RCC 7860 (cell line): ENCODE measurements around the gene PPP1R13B.
"Not testable (repeated sequence)": the region's sequence is repeated elsewhere in the genome, so short reads cannot be mapped to it uniquely, and the experiment has no call there.

ENCODE experiments used
- DNase-seq: peaks from one replicate; pipeline ENCODE4 v3.0.0-alpha.2; 2015; ENCODE audit warnings: low spot score
- FAIRE-seq: peaks from 2 replicates; lab custom pipeline; 2012; peaks lifted over from hg19 to GRCh38; lab: Jason Lieb, UNC

The PPP1R13B gene

DNA sequence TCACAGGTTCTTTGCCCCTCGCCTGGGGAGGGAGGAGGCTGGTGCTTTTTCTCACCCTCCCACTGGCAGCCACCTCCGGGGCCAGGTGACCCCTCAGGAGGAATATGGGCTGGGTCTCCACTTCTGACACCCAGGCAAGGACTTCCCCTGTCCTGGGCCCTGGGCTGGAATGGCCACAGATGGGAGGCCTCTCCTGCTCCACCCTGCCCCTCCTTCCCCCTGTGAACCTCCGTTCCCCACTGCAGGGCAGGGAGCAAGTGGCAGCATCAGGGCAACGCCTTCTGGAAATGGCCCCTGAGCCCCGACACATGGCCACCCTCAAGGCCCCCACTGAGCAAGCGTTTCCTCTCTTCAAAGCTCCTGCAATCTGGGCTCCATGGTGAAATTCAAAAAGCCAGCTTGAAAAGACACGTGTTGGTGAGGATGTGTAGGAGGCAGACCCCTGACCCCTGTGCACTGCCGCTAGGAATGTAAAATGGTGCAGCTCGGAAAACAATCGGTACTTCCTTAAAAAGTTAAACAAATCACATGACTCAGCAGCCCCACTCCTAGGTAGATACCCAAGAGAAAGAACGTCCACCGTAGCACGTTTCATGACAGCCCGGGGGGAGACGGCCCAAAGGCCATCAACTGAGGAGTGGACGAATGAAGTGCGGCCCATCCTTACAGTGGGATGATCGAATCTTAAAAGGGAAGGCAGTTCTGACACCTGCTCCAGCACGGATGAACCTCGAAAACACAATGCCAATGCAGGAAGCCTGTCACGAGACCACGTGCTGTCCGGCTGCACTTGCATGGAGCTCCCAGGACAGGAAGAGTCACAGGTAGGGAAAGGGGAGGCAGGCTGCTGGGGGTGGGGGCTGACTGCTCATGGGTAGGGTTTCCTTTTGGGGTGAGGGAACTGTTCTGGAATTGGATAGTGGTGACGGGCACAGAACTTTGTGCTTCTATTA is 143.7 kb downstream of the PPP1R13B start:
- no peak for DNase-seq
- FAIRE-seq, result no peak

DNA sequence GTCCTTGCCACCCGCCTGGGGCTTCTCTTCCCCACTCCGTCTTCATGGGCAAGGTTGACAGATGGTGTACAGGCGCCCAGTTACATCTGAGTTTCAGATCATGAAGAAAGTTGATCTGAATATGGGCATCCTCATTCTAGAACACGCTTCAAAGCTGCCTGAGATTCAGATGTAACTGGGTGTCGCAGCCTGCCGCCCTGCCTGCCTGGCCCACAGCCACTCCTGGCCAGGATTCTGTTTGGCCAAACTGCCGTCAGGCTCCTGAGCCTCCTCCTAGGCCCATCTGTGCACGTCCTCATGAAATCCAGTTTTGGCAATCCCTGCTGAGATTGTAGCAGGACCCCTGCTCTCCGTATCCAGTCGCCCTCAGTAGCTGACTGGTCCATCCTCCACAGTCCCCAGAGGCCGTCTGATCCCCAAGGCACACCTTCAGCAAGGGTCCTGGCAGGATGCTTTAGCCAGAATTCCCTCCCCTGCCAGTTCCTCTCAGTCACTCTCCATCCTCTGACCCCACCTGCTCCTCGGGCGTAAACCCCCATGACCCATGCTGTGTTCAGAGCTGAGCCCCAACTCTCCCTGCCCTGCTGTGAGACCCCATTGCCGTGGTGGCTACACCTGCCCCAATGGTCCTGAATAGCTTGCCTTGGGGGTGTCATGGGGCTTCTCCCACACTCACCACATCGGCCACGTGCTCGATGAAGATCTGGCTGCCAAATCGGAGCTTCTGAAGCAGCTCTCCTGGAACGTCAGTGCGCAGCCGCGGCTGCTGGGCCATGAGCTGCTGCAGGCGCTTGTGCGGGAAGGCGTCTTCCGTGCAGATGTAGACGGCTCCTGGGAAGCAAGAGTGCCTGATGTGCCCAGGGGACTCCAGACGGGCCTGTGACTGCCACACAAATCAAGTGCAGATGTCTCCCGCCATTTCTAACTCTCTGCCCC is 144.6 kb downstream of the PPP1R13B start:
- no peak for FAIRE-seq
- no peak for DNase-seq

DNA sequence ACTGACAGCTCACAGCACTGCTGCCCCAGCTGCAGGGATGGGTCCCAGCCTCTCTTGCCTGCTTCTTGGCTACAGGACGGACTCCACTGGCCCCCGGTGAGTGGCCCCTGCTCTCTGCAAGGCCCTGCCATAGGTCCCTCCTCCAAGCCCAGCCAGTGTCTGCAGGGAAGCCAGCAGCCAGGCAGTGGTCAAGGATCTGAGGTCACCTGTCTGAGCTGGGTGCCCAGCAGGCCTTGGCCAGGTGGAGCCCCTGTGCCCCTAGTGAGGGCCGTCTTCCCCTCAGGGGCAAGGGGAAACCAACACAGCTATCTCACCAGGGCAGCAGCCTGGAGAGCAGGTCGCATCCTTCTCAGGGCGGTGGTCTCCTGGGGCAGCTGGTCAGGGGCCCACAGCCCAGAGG is 145.3 kb downstream of the PPP1R13B start:
- FAIRE-seq, result no peak

DNA sequence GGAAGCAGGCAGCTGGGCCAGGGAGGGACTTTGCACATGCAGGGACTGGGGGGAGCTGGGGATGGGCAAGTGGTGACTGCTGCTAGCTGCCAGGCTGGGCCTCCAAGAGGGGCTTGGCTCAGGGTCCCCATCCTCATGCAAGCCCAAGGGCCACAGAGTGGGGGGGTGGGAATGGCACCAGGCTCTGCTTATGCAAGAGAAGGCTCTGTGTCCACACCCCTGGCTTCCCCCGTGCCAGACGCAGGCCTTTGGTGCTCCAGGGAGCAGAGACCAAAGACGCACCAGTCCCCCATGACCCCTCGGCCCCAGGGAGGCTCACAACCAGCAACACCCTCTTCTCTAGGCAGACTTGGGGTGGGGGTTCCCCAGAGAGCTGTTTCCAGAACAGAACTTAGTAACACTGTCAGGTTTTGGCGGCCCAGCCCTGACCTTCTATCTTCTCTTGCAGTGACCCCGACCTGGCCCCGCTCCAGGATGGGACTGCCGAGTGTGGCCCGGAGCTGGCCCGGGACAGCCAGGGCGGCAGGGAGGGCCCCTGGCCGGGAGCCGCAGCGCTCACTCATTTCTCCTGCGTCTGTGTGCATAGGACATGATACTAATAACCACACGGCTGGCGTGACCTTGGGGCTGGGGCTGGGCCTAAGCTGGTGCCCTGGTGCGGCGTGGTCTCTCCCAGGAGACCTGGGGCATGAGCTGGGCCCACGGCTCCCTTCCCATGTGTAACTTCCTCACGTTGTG is 146.5 kb downstream of the PPP1R13B start:
- DNase-seq (no peak), FAIRE-seq (no peak)

More for the DNA sequence above, 145.3 kb downstream of the PPP1R13B start:
- DNase-seq, result no peak

DNA sequence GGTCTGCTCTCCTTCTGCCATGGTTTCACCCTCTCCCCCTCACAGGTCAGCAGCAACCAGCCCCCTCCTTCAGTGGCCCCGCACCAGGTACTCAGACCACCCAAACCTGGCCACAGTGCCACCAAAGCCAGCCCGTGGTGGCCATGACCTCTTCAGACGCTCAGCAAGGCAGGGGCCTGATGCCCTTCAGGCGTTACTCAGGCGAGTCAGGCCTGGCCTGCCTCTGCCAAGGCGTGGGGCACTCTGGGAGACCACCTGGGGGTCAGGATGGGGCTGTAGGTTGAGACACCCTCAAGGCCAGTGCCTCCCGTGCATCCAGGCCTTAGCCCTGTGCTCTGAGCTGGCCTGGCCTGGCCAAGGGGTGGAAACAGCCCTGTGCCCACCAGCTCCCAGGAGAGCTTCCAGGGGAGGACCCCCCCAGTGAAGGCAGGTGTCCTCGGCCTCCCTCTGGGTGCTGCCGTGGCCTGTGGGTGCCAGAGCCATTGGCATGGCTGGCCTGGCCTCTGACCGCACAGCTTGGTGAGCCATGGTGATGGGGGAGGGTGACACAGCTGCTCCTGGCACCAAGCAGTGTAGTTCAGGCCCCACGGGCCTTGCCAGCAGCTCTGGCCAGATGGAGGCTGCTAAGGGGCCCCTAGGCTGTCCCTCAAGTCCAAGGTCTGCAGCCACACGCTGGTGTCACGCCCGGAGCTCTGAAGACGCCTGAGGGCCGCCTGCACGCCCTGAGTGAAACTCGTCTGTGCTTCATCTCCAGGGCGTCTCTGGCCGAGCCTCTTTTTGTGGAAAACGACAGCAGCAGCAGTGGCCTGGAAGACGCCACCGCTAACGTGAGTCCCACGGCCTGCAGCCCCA is 147.2 kb downstream of the PPP1R13B start:
- DNase-seq (no peak), FAIRE-seq (no peak)

DNA sequence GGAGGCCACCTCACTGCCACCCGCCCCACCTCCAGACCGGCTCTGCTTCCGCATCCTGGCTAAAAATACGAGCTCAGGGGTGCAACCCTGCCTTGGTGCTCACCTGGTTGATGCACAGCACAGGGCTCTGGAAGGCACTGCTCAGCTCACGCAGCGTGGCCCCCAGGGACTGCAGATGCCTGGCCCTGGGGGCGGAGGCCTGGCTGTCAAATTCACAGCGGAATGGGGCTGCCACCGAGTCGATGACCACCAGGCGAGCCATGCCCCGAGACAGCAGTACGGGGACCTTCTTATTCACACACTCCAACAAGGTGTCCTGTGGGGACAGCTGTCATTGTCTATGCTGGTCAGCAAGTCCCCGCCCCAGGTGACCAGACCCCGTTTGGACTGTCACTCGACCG is 148.1 kb downstream of the PPP1R13B start:
- FAIRE-seq, result no peak
- DNase-seq, result no peak

DNA sequence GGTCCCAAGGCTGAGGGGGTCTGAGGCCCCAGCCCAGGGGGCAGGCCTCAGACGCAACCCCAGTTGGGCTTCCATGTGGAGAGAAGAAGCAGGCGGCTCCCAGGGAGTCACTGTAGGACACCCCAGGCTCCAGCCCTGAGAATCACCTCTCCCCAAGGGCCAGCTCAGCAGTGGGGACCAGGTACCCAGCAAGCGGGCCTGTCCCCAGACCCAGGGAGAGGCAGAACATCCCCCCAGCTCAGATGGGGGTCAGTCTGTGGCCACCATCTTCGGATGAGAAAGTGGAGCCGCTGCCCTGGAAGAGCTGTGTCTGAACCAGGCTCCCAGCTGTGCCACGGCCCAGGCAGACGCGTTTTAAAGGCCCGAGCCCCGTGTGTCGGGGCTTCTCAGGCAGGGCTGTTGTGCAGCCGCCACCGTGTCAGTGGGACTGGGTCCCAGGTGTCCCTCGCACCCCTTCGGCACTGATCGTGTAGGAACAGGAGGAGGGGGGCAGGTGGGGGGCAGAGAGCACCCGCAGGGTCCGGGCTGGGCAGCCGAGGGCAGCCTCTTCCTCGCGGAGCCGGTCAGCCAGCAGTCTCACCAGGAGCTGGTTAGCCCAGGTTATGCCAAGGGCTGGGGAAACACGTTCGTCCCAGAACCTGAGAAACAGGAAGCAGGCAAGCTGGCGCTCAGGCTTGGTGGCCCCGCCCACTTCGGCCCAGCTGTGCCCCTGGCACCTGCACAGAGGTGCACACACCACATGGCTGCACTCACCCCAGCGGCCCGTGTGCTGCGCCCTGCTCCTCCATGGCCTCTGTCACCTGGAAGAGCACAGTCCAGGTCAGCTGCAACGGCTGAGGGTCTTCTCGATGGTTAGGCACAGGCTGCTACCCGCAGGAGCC is 148.8 kb downstream of the PPP1R13B start:
- DNase-seq (no peak), FAIRE-seq (no peak)

DNA sequence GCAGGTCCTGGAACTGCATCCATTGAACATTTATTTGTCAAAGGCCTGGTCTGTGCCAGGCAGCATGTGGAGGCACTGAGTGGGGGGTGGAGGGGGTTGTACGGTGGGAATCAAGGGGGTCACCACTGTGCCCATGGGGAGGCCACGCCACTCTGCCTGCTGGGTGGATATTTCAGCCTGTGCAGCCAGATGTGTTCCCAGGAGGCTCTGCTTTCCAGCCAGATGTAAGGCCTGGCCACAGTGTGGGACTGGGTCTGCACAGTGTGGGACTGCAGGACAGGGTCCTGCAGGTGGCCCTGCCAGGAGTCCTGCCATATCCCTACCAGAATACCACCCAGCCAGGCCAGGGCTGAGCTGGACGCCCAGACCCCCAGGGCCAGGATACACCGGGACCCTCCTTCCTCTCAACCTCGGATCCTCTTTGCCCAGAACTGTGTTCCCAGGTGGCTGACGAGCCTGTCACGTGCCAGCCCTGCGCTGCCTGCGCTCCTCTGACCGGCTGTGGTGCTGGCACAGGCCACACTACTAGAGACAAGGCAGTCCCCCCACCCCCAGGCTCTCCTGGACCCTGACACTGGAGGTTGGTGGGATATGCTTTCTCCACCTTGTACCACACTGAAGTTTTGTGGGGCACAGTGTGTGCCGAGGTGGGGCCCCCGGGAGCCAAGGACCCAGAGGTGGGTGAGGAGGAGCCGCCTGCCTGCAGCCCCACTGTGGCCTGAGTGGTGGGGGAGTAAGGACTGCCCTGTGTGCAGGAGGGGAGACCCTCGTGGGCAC is 149.6 kb downstream of the PPP1R13B start:
- DNase-seq, result no peak

DNA sequence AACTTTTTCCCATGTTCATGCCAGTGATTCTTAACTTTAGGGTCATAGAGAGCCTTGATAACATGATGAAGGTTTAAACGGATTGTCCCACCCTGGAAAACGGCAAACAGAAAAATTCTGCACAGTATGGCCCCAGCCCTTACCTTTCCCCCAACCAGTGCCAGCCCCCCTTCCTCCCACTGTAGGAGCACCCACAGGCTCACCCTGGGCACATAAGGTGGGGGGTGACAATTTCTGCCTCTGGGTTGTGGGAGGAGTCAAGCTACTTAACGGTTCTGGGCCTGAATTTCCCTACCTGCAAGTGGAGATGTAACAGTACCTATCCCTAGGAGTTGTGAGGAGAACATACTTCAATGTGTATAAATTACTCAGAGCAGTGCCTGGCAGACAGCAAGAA is 150.2 kb downstream of the PPP1R13B start:
- FAIRE-seq, result no peak
- DNase-seq, result no peak

More for the DNA sequence above, 149.6 kb downstream of the PPP1R13B start:
- FAIRE-seq, result no peak

DNA sequence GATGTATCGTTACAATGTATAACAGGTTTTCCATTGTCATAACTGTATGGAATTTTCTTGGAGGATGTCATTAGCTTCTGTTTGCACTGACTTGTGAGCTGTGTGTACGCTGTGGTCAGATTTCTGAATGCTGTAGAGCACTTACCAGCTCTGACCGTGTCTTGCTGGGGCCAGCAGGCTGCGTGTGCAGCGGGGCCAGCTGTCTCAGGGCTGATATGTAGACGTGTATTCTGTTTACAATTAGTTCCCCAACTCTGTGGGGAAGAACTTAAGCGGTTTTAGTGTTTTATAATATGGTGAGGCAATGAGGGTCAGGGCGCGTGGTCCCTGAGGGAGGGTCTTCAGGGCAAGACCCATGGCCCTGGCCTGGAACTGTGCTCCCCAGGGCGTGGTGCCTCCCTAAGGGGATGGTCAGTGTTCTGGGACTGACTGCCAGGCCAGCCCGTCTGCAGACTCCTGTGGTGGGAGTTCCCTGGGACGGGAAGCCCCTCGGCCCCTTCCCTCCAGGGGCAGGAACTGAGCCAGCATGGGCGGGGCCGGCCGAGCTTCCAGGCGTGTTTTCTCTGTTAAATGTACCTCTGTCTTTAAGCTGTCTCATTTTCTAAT is 150.8 kb downstream of the PPP1R13B start:
- DNase-seq (no peak), FAIRE-seq (no peak)

DNA sequence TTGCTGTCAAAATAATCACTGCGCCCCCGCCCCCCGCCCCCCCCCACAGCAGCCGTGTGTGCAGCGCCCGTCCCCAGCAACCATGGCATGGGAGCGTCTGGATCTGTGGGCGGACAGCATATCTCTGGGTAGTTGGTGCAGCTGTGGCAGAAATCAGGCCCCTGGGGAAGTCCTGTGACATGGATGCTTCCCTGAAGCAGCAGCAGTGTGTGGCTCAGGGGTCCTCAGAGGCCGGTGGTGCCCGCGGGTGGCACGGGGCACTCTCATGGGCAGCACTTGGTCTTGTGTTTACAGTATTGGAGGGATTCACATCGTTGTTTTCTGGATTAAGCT is 151.3 kb downstream of the PPP1R13B start:
- no peak for DNase-seq
- no peak for FAIRE-seq

DNA sequence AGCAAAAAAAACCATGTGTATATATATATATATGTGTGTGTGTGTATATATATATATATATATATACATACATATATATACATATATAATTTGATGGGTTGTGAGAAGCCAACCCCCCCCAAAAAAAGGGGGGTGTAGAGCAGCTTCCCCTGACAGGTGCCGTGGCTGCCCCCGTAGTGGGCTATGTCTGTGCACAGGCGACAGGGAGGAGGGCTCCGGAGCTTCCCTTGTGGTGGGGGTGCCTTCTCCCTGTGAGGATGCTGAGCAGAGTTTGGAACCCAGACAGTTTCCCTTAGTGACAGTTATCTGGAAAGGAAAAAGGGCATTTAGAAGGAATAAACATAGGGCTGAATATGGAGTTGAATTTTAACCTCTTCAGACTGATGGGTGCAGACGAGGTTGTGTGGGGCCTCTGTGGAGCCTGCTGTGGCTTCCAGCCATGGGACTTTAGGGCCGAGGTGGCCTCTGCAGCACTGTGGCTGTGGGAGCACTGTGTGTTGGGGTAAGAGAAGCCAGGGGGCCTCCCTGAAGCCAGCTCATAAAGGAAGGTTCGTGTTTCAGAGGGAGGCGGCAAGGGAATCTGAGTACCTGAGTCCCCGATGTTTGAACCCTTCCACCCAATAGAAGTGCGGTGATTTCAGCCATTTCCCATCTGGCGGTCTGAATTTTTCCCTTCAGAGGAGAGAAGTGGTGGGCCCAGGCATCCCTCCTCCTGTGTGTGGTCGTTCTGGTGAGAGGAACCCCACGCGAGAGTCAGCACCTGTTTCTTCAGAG is 151.9 kb downstream of the PPP1R13B start:
- FAIRE-seq, result no peak
- no peak for DNase-seq

DNA sequence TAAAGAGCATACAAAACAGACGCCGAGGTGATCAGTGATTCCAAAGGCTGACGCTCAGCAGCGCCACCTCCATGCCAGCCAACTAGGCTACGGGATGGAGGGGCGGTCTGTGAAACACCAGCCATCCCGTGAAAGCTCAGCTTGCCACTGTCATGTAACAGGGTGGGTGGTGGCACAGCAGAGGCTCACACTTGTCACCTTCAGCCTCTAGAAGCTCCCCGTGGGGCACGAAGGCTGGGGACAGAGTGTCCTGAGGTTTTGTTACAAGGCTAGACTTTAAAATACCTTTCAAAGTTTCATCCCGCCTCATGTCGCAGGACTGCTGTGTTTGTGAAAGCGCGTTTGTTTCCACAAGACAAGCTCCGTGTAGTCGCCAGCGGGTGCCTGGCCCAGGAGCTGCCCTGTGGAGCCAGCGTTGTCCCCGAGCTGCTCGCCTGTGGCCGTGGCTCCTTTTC is 152.8 kb downstream of the PPP1R13B start:
- no peak for FAIRE-seq
- DNase-seq, result no peak

DNA sequence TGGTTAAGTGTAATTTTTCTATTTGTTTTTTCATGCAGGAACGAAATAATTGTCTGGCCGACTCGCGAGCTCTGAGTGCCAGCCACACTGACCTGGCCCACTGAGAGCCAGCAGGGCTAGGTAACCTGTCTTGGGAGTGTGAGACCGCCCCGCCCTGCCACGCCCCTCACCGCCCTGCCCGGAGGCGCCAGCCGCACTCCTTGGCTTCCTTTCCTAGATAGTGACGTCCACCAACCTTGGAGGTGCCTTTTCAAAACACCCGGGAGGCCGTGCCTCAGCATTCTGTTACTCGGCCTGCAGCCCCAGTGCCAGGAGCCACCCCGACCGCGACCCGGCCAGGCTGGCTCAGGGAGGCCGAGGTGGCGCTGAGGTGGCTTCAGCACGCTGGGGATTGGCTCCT is 153.9 kb downstream of the PPP1R13B start:
- FAIRE-seq, result no peak
- no peak for DNase-seq

DNA sequence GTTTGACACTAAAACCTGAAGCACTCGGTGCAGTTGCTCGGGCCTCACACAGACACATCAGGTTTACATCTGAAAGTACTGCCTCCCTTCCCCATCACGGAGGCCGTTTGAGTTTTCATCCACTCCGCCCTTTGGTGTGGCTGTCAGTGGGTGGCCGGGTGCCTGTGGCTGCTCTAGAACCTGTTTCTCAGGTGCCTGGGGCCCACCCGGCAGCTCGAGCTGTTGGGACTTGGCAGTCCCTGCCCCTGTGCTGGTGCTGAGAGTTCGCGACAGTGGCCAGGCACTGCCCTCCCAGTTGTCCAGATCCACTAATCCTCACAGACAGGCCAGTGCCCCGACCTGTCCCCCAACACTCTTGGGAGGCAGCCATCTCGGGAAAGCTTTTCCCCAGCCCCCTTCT is 154.5 kb downstream of the PPP1R13B start:
- FAIRE-seq (no peak), DNase-seq (no peak)

DNA sequence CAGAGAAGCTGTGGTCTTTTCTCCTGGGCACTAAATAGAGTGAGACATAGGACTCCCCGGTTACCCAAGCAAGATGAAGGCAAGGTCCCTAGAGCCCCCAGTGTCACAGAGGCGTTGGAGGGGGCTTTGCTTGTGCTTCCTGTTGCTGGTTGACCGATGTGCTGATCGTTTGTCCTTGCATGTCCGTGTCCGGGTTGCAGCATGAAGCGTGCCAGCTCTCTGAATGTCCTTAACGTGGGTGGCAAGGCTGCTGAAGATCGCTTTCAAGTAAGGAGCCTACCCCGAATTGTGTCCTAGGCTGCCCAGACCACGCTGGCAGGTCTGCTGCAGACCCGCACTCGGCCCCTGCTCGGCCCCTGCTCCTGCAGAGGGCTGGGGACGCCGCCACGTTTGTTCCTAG is 155.2 kb downstream of the PPP1R13B start:
- no peak for FAIRE-seq

DNA sequence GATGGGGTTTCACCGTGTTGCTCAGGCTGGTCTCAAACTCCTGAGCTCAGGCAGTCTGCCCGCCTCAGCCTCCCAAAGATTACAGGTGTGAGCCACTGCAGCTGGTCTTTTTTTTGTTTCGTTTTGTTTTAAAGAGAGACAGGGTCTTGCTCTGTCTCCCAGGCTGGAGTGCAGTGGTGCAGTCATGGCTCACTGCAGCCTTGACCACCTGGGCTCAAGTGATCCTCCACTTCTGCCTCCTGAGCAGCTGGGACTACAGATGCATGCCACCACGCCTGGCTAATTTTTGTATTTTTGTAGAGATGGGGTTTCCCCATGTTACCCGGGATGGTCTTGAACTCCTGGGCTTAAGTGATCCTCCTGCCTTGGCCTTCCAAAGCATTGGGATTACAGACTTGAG is 155.7 kb downstream of the PPP1R13B start:
- not testable (repeated sequence) for FAIRE-seq, DNase-seq

More for the DNA sequence above, 155.2 kb downstream of the PPP1R13B start:
- DNase-seq, result no peak
